OCI-LY7 (cell line): ENCODE results near the gene ZNF182. TPM values are rescaled to one million over a fixed set of nuclear protein-coding genes. Genes with fewer than 3 reads are reported as not detected.

Source experiments
- Bru-seq: library from RNA; stranded (reverse); fragments of 400-500 nt; gene quantifications from one replicate; lab custom pipeline; 2021; lab: Mats Ljungman, UMichigan
- BruChase-seq, 2 experiments: library from RNA; stranded (reverse); fragments of 400-500 nt; gene quantifications; one replicate each; lab custom pipeline; 2021; lab: Mats Ljungman, UMichigan
- BruUV-seq: library from RNA; stranded (reverse); fragments of 400-500 nt; replicated peaks from 2 replicates; lab custom pipeline; 2021; lab: Mats Ljungman, UMichigan
- CTCF ChIA-PET: fragments of 300-600 bp; sonication (Branson Sonifier 250); formaldehyde crosslinking; loops from one replicate; lab custom pipeline; 2022; ENCODE audit warnings: antibody characterized with exemption; ENCODE audit not compliant: unreplicated experiment; lab: Charles Lee
- POLR2A ChIA-PET: fragments of 300-600 bp; sonication (Branson Sonifier 250); formaldehyde crosslinking; loops from one replicate; lab custom pipeline; 2022; ENCODE audit warnings: antibody characterized with exemption; lab: Charles Lee
- DNase-seq: peaks from one replicate; pipeline ENCODE4 v3.0.0-alpha.2; 2015; ENCODE audit warnings: low spot score
- H2AFZ ChIP-seq: fragments of 200-600 bp; sonication (generic), shearing (Covaris generic); 2 replicates; pipeline ENCODE4 v1.6.1; 2014; ENCODE audit warnings: mild to moderate bottlenecking, antibody characterized with exemption, low read length, moderate library complexity
- H3K27ac ChIP-seq: fragments of 200-600 bp; sonication (generic); 2 replicates; pipeline ENCODE4 v1.5.1; 2014; ENCODE audit warnings: mixed run types, low read depth, mild to moderate bottlenecking, moderate library complexity, low read length, inconsistent platforms; ENCODE audit not compliant: poor library complexity, severe bottlenecking
- H3K36me3 ChIP-seq: fragments of 200-600 bp; sonication (generic); 2 replicates; pipeline ENCODE4 v1.6.1; 2014; ENCODE audit warnings: mild to moderate bottlenecking, antibody characterized with exemption, low read length, moderate library complexity, mixed read lengths; ENCODE audit not compliant: insufficient read depth
- H3K4me1 ChIP-seq: fragments of 200-600 bp; sonication (generic); 2 replicates; pipeline ENCODE4 v1.5.1; 2014; ENCODE audit warnings: mild to moderate bottlenecking, low read length; ENCODE audit not compliant: insufficient read depth, poor library complexity, severe bottlenecking
- H3K4me2 ChIP-seq: fragments of 200-600 bp; sonication (generic); 2 replicates; pipeline ENCODE4 v1.6.1; 2014; ENCODE audit warnings: mild to moderate bottlenecking, low read length
- H3K4me3 ChIP-seq: fragments of 200-600 bp; sonication (generic); 2 replicates; pipeline ENCODE4 v1.5.1; 2014; ENCODE audit warnings: mild to moderate bottlenecking, low read depth, low read length; ENCODE audit not compliant: poor library complexity, severe bottlenecking
- H3K79me2 ChIP-seq: fragments of 200-600 bp; sonication (generic); 2 replicates; pipeline ENCODE4 v1.6.1; 2016; ENCODE audit warnings: low read depth, mild to moderate bottlenecking, low read length, moderate library complexity, mixed read lengths; ENCODE audit not compliant: insufficient read depth
- H3K9me2 ChIP-seq: fragments of 200-600 bp; sonication (generic); 2 replicates; pipeline ENCODE4 v1.6.1; 2016; ENCODE audit warnings: mild to moderate bottlenecking, low read length, mixed read lengths; ENCODE audit not compliant: insufficient read depth
- H3K9me3 ChIP-seq: fragments of 200-600 bp; sonication (generic); 2 replicates; pipeline ENCODE4 v1.6.1; 2014; ENCODE audit warnings: mild to moderate bottlenecking, mixed run types, low read length, mixed read lengths
- H4K20me1 ChIP-seq: fragments of 200-600 bp; sonication (generic); 2 replicates; pipeline ENCODE4 v1.6.1; 2014; ENCODE audit warnings: mild to moderate bottlenecking, antibody characterized with exemption, low read length, moderate library complexity, mixed read lengths; ENCODE audit not compliant: insufficient read depth
- CTCF ChIP-seq: fragments of 200-600 bp; sonication (generic); conservative IDR thresholded peaks from 2 replicates; pipeline ENCODE4 v1.5.1; 2014; ENCODE audit warnings: mild to moderate bottlenecking, antibody characterized with exemption, low read length, moderate library complexity, mixed read lengths
- EZH2phosphoT487 ChIP-seq: fragments of 200-600 bp; sonication (generic); IDR thresholded peaks from 2 replicates; pipeline ENCODE4 v1.6.1; 2018; ENCODE audit warnings: low read depth, borderline replicate concordance, mild to moderate bottlenecking, mixed run types, antibody characterized with exemption, low read length, moderate library complexity, mixed read lengths
- intact Hi-C: fragments of 100-400 bp; cut with micrococcal nuclease; formaldehyde crosslinking; loops from one replicate; pipeline ENCODE4 v1.10.0; 2022; ENCODE audit not compliant: unreplicated experiment
- long read RNA-seq: library from polyadenylated mRNA; stranded (forward); transcript quantifications from one replicate; pipeline ENCODE4 v2.0.0, GENCODE V29; 2022
- total RNA-seq, 2 experiments: library from RNA; depleted of rRNA in 1 of 2; stranded (reverse); fragments of >200 nt in 1 of 2; shearing (Covaris generic) in 1 of 2; gene quantifications; 2 replicates each; pipeline ENCODE4 v1.2.3, GENCODE V29; 2014 to 2022

ZNF182 gene
- total RNA-seq (2014; rRNA removed; shearing (Covaris generic)) (5.0 and 6.1 TPM in 2 replicates), total RNA-seq (2022) (9.7 and 9.8 TPM in 2 replicates), Bru-seq, nascent RNA (percentile 69 among the genes with signal in this experiment), BruChase-seq, experiment 1, labeled RNA remaining after a 6-hour chase (percentile 65 among the genes with signal in this experiment), BruChase-seq, experiment 2, labeled RNA remaining after a 2-hour chase (percentile 71 among the genes with signal in this experiment)
- long read RNA-seq, partial matches to known transcripts = 2 of 5 reads
- long read RNA-seq, other reads (novel, unspliced or antisense) = 3 of 5 reads

GRCh38 chrX:48003758-48004457 lies at the start of gene ZNF182:
TSS of gene ZNF182 (minus strand) at chrX:48003989. CDS start at chrX:48002609, 1,380 bp downstream.
- Histone ChIP-seq H3K9me2 (no peaks in the 10 kb centered on the region), H3K4me1 (peaks cover 16% of the 10 kb centered on the region), H3K27ac (peak within 1 kb of the TSS; percentile 73), H3K4me3 (peak within 1 kb of the TSS; percentile 79), H3K9me3 (0 out of 2 replicates have a peak, but pooled peaks cover 3% of the 10 kb centered on the region), H4K20me1 (no peaks in the 10 kb centered on the region), H3K36me3 (peaks cover 26% of the 10 kb centered on the region), H2AFZ (peak within 1 kb of the TSS; percentile 81; the same call in 1 of the 2 replicates), H3K4me2 (peak within 1 kb of the TSS; percentile 71), H3K79me2 (peaks cover 12% of the 10 kb centered on the region)
- CTCF ChIA-PET = no interaction called here
- intact Hi-C loops = loop anchor here (5.0 kb wide), 1 partner anchor 67 kb away; no protein-coding TSS in a partner anchor
- no TSS peak for BruUV-seq
- no peak for TF ChIP-seq EZH2phosphoT487
- no peak for TF ChIP-seq CTCF
- peak; percentile 95 for DNase-seq
- POLR2A ChIA-PET = no interaction called here

- no peak for DNase-seq
- ChIA-PET CTCF (no interaction called here), POLR2A (no interaction called here)
- H3K4me3 ChIP-seq = no peak overlapping the region
- H3K9me3 ChIP-seq = no peaks in the 10 kb centered on the region
- H3K79me2 ChIP-seq = no peaks in the 10 kb centered on the region
- no TSS peak for BruUV-seq
- no peak overlapping the region for H3K27ac ChIP-seq
- H3K4me1 ChIP-seq = no peaks in the 10 kb centered on the region
- no peak overlapping the region for H3K4me2 ChIP-seq
- no peaks in the 10 kb centered on the region for H4K20me1 ChIP-seq
- no peaks in the 10 kb centered on the region for H3K9me2 ChIP-seq
- intact Hi-C loops = no loop called here
- no peak overlapping the region for H2AFZ ChIP-seq
- no peaks in the 10 kb centered on the region for H3K36me3 ChIP-seq
- TF ChIP-seq EZH2phosphoT487 = no peak
- no peak for TF ChIP-seq CTCF
Observed at GRCh38 chrX:48046846-48047245, 43.1 kb upstream of the ZNF182 start.
